ENCODE results near the gene GSG1L.

The GSG1L gene

GRCh38 chr16:27787665-27788064 lies 275.8 kb downstream of the GSG1L start:
- Histone ChIP-seq H3K4me2 (ENCODE audit: low read length, poor library complexity, severe bottlenecking) (no peak overlapping the region), H3K4me1 (ENCODE audit: control insufficient read depth, insufficient read depth, low read depth, low read length) (peaks cover 5% of the 10 kb centered on the region), H3K23ac (ENCODE audit: low read length in 2 of 2) (no peak overlapping the region), H3K4me3 (ENCODE audit: insufficient read depth in 1 of 2, low read depth in 1 of 2, low read length in 2 of 2) (no peak overlapping the region), H3K27me3 (ENCODE audit: control insufficient read depth in 1 of 2, insufficient read depth in 1 of 2, low read length in 2 of 2) (peaks cover 7 to 40% of the 10 kb centered on the region in 2 experiments), H2BK12ac (ENCODE audit: low read length in 2 of 2) (no peak overlapping the region), H2AK5ac (ENCODE audit: low read length, severe bottlenecking) (no peak overlapping the region), H4K8ac (ENCODE audit: low read length) (no peak overlapping the region), H2BK120ac (ENCODE audit: low read depth, low read length) (no peak overlapping the region), H4K91ac (ENCODE audit: low read length) (no peak overlapping the region), H3K18ac (ENCODE audit: low read depth in 1 of 2, low read length in 2 of 2) (no peak overlapping the region), H2BK5ac (ENCODE audit: low read depth, low read length, poor library complexity, severe bottlenecking) (no peak overlapping the region), H2BK15ac (ENCODE audit: low read depth, poor library complexity, severe bottlenecking) (no peak overlapping the region), H3K4ac (ENCODE audit: low read depth in 1 of 2, low read length in 2 of 2) (no peak overlapping the region), H3K14ac (ENCODE audit: low read length in 2 of 2) (no peak overlapping the region), H3K79me1 (replicated peaks; ENCODE audit: low read length, poor library complexity, severe bottlenecking) (no peaks in the 10 kb centered on the region), H3K27ac (ENCODE audit: low read length, poor library complexity, severe bottlenecking) (no peak overlapping the region), H3K9ac (ENCODE audit: low read length) (no peak overlapping the region), H2AFZ (ENCODE audit: low read depth, low read length) (no peak overlapping the region), H3K9me3 (ENCODE audit: control insufficient read depth, low read length) (peaks cover 8% of the 10 kb centered on the region), H3K36me3 (ENCODE audit: control insufficient read depth in 1 of 2, insufficient read depth in 2 of 2, low read depth in 1 of 2, low read length in 2 of 2) (no peaks in the 10 kb centered on the region)
- no peak for DNase-seq
- WGBS: 91% methylated on average over 4 of the region's 6 CpGs

GRCh38 chr16:27786923-27787625 lies 276.4 kb downstream of the GSG1L start:
- H3K23ac ChIP-seq (ENCODE audit: low read length in 2 of 2): no peak overlapping the region
- H3K4me2 ChIP-seq (ENCODE audit: low read length, poor library complexity, severe bottlenecking): no peak overlapping the region
- no peak overlapping the region for H4K8ac ChIP-seq (ENCODE audit: low read length)
- H3K79me1 ChIP-seq (replicated peaks; ENCODE audit: low read length, poor library complexity, severe bottlenecking): no peaks in the 10 kb centered on the region
- H3K9me3 ChIP-seq (ENCODE audit: control insufficient read depth, low read length): peaks cover 8% of the 10 kb centered on the region
- WGBS: 87% methylated on average over 13 of the region's 19 CpGs
- no peak overlapping the region for H3K4ac ChIP-seq (ENCODE audit: low read depth in 1 of 2, low read length in 2 of 2)
- no peak overlapping the region for H2BK15ac ChIP-seq (ENCODE audit: low read depth, poor library complexity, severe bottlenecking)
- H3K14ac ChIP-seq (ENCODE audit: low read length in 2 of 2): no peak overlapping the region
- no peak overlapping the region for H3K4me3 ChIP-seq (ENCODE audit: insufficient read depth in 1 of 2, low read depth in 1 of 2, low read length in 2 of 2)
- no peak for DNase-seq
- H2AK5ac ChIP-seq (ENCODE audit: low read length, severe bottlenecking): no peak overlapping the region
- no peak overlapping the region for H3K18ac ChIP-seq (ENCODE audit: low read depth in 1 of 2, low read length in 2 of 2)
- H3K27ac ChIP-seq (ENCODE audit: low read length, poor library complexity, severe bottlenecking): no peak overlapping the region
- H2AFZ ChIP-seq (ENCODE audit: low read depth, low read length): no peak overlapping the region
- no peaks in the 10 kb centered on the region for H3K36me3 ChIP-seq (ENCODE audit: control insufficient read depth in 1 of 2, insufficient read depth in 2 of 2, low read depth in 1 of 2, low read length in 2 of 2)
- H2BK120ac ChIP-seq (ENCODE audit: low read depth, low read length): no peak overlapping the region
- peaks cover 2% of the 10 kb centered on the region for H3K4me1 ChIP-seq (ENCODE audit: control insufficient read depth, insufficient read depth, low read depth, low read length)
- no peak overlapping the region for H2BK12ac ChIP-seq (ENCODE audit: low read length in 2 of 2)
- H3K9ac ChIP-seq (ENCODE audit: low read length): no peak overlapping the region
- H2BK5ac ChIP-seq (ENCODE audit: low read depth, low read length, poor library complexity, severe bottlenecking): no peak overlapping the region
- no peak overlapping the region for H4K91ac ChIP-seq (ENCODE audit: low read length)
- peaks cover 7 to 34% of the 10 kb centered on the region in 2 experiments for H3K27me3 ChIP-seq (ENCODE audit: control insufficient read depth in 1 of 2, insufficient read depth in 1 of 2, low read length in 2 of 2)

- WGBS: 78% methylated on average over 16 of the region's 16 CpGs
- peaks cover 8% of the 10 kb centered on the region for H3K9me3 ChIP-seq (ENCODE audit: control insufficient read depth, low read length)
- H3K36me3 ChIP-seq (ENCODE audit: control insufficient read depth in 1 of 2, insufficient read depth in 2 of 2, low read depth in 1 of 2, low read length in 2 of 2): no peaks in the 10 kb centered on the region
- H2BK5ac ChIP-seq (ENCODE audit: low read depth, low read length, poor library complexity, severe bottlenecking): no peak overlapping the region
- H3K27me3 ChIP-seq (ENCODE audit: control insufficient read depth in 1 of 2, insufficient read depth in 1 of 2, low read length in 2 of 2): peaks cover 4 to 32% of the 10 kb centered on the region in 2 experiments
- no peak overlapping the region for H3K27ac ChIP-seq (ENCODE audit: low read length, poor library complexity, severe bottlenecking)
- no peak overlapping the region for H2AFZ ChIP-seq (ENCODE audit: low read depth, low read length)
- H2BK12ac ChIP-seq (ENCODE audit: low read length in 2 of 2): no peak overlapping the region
- H3K4ac ChIP-seq (ENCODE audit: low read depth in 1 of 2, low read length in 2 of 2): no peak overlapping the region
- H2BK15ac ChIP-seq (ENCODE audit: low read depth, poor library complexity, severe bottlenecking): no peak overlapping the region
- no peak overlapping the region for H3K18ac ChIP-seq (ENCODE audit: low read depth in 1 of 2, low read length in 2 of 2)
- no peak overlapping the region for H3K9ac ChIP-seq (ENCODE audit: low read length)
- H3K4me1 ChIP-seq (ENCODE audit: control insufficient read depth, insufficient read depth, low read depth, low read length): peaks cover 2% of the 10 kb centered on the region
- H3K23ac ChIP-seq (ENCODE audit: low read length in 2 of 2): no peak overlapping the region
- H2BK120ac ChIP-seq (ENCODE audit: low read depth, low read length): no peak overlapping the region
- no peak overlapping the region for H4K91ac ChIP-seq (ENCODE audit: low read length)
- no peak overlapping the region for H3K4me2 ChIP-seq (ENCODE audit: low read length, poor library complexity, severe bottlenecking)
- H4K8ac ChIP-seq (ENCODE audit: low read length): no peak overlapping the region
- no peak for DNase-seq
- H3K79me1 ChIP-seq (replicated peaks; ENCODE audit: low read length, poor library complexity, severe bottlenecking): no peaks in the 10 kb centered on the region
- H3K4me3 ChIP-seq (ENCODE audit: insufficient read depth in 1 of 2, low read depth in 1 of 2, low read length in 2 of 2): no peak overlapping the region
- no peak overlapping the region for H2AK5ac ChIP-seq (ENCODE audit: low read length, severe bottlenecking)
- H3K14ac ChIP-seq (ENCODE audit: low read length in 2 of 2): no peak overlapping the region
Measured at GRCh38 chr16:27786221-27786922, 277.1 kb downstream of the GSG1L start.

GRCh38 chr16:27785307-27785678 lies 278.2 kb downstream of the GSG1L start:
- H3K23ac ChIP-seq (ENCODE audit: low read length in 2 of 2): no peak overlapping the region
- 90% methylated on average over 6 of the region's 7 CpGs for WGBS

More at GRCh38 chr16:27785307-27785678, 278.2 kb downstream of the GSG1L start:
- Histone ChIP-seq H3K79me1 (replicated peaks; ENCODE audit: low read length, poor library complexity, severe bottlenecking) (no peaks in the 10 kb centered on the region), H3K18ac (ENCODE audit: low read depth in 1 of 2, low read length in 2 of 2) (no peak overlapping the region), H3K14ac (ENCODE audit: low read length in 2 of 2) (no peak overlapping the region), H2AK5ac (ENCODE audit: low read length, severe bottlenecking) (no peak overlapping the region), H3K9me3 (ENCODE audit: control insufficient read depth, low read length) (peaks cover 8% of the 10 kb centered on the region), H2BK15ac (ENCODE audit: low read depth, poor library complexity, severe bottlenecking) (no peak overlapping the region), H4K8ac (ENCODE audit: low read length) (no peak overlapping the region), H3K27ac (ENCODE audit: low read length, poor library complexity, severe bottlenecking) (no peak overlapping the region), H2AFZ (ENCODE audit: low read depth, low read length) (no peak overlapping the region), H3K4me2 (ENCODE audit: low read length, poor library complexity, severe bottlenecking) (no peak overlapping the region), H4K91ac (ENCODE audit: low read length) (no peak overlapping the region), H3K9ac (ENCODE audit: low read length) (no peak overlapping the region), H3K4me3 (ENCODE audit: insufficient read depth in 1 of 2, low read depth in 1 of 2, low read length in 2 of 2) (no peak overlapping the region), H2BK5ac (ENCODE audit: low read depth, low read length, poor library complexity, severe bottlenecking) (no peak overlapping the region), H3K36me3 (ENCODE audit: control insufficient read depth in 1 of 2, insufficient read depth in 2 of 2, low read depth in 1 of 2, low read length in 2 of 2) (no peaks in the 10 kb centered on the region), H2BK12ac (ENCODE audit: low read length in 2 of 2) (no peak overlapping the region), H2BK120ac (ENCODE audit: low read depth, low read length) (no peak overlapping the region), H3K4ac (ENCODE audit: low read depth in 1 of 2, low read length in 2 of 2) (no peak overlapping the region), H3K27me3 (ENCODE audit: control insufficient read depth in 1 of 2, insufficient read depth in 1 of 2, low read length in 2 of 2) (peaks cover 0 to 29% of the 10 kb centered on the region in 2 experiments), H3K4me1 (ENCODE audit: control insufficient read depth, insufficient read depth, low read depth, low read length) (peaks cover 9% of the 10 kb centered on the region)
- DNase-seq: no peak
